Loucy (cell line): ENCODE results near the gene CTSA.
A peak's percentile ranks its signal among the peaks of the same experiment; 100 is the strongest.

Source experiments
- H2AFZ ChIP-seq: fragments of 200-600 bp; sonication (generic); 2 replicates; pipeline ENCODE4 v1.6.0; 2016; ENCODE audit warnings: antibody characterized with exemption, mild to moderate bottlenecking, low read length, moderate library complexity
- H3F3A ChIP-seq: fragments of 200-600 bp; 2 replicates; pipeline ENCODE4 v1.6.0; 2016; ENCODE audit warnings: antibody characterized with exemption, low read depth, mild to moderate bottlenecking
- H3K27me3 ChIP-seq: fragments of 200-600 bp; sonication (generic); 2 replicates; pipeline ENCODE4 v1.6.1; 2014; ENCODE audit warnings: low read length, mild to moderate bottlenecking; ENCODE audit not compliant: insufficient read depth, poor library complexity, severe bottlenecking
- H3K36me3 ChIP-seq: fragments of 200-600 bp; sonication (generic); 2 replicates; pipeline ENCODE4 v1.6.1; 2016; ENCODE audit warnings: low read length; ENCODE audit not compliant: insufficient read depth
- H3K4me1 ChIP-seq: fragments of 200-600 bp; sonication (generic); 2 replicates; pipeline ENCODE4 v1.5.1; 2014; ENCODE audit warnings: low read length, mild to moderate bottlenecking; ENCODE audit not compliant: insufficient read depth, poor library complexity, severe bottlenecking
- H3K4me2 ChIP-seq: fragments of 200-600 bp; sonication (generic); 2 replicates; pipeline ENCODE4 v1.6.0; 2014; ENCODE audit warnings: antibody characterized with exemption, low read length, low read depth, mild to moderate bottlenecking; ENCODE audit not compliant: poor library complexity, severe bottlenecking
- H3K4me3 ChIP-seq: fragments of 200-600 bp; sonication (generic); 2 replicates; pipeline ENCODE4 v1.5.1; 2014; ENCODE audit warnings: low read length, mild to moderate bottlenecking, mixed read lengths; ENCODE audit not compliant: poor library complexity, severe bottlenecking
- H3K79me2 ChIP-seq: fragments of 200-600 bp; sonication (generic); 2 replicates; pipeline ENCODE4 v1.6.1; 2014; ENCODE audit warnings: low read length; ENCODE audit not compliant: insufficient read depth
- H3K9ac ChIP-seq: fragments of 200-600 bp; sonication (generic); 2 replicates; pipeline ENCODE4 v1.6.0; 2014; ENCODE audit warnings: mild to moderate bottlenecking, low read depth, low read length, moderate library complexity; ENCODE audit not compliant: poor library complexity, severe bottlenecking
- H3K9me2 ChIP-seq: fragments of 200-600 bp; sonication (generic); replicated peaks from 2 replicates; pipeline ENCODE4 v1.6.1; 2016; ENCODE audit warnings: low read depth, low read length, mixed read lengths
- H3K9me3 ChIP-seq: fragments of 200-600 bp; sonication (generic); 2 replicates; pipeline ENCODE4 v1.6.1; 2014; ENCODE audit warnings: mild to moderate bottlenecking, antibody characterized with exemption, low read length, low read depth; ENCODE audit not compliant: insufficient read depth
- H4K20me1 ChIP-seq: fragments of 200-600 bp; sonication (generic); 2 replicates; pipeline ENCODE4 v1.6.0; 2014; ENCODE audit warnings: antibody characterized with exemption, low read length, mild to moderate bottlenecking; ENCODE audit not compliant: insufficient read depth, poor library complexity, severe bottlenecking
- EZH2phosphoT487 ChIP-seq: fragments of 200-600 bp; IDR thresholded peaks from 2 replicates; pipeline ENCODE4 v1.6.1; 2018; ENCODE audit warnings: antibody characterized with exemption, mild to moderate bottlenecking, moderate library complexity, borderline replicate concordance
- TF ChIP-seq, protein P1 (sequence below): fragments of 200-600 bp; sonication (generic); conservative IDR thresholded peaks from 2 replicates; pipeline ENCODE4 v1.5.1; 2014; ENCODE audit warnings: mild to moderate bottlenecking, antibody characterized with exemption, low read length

CTSA gene

DNA sequence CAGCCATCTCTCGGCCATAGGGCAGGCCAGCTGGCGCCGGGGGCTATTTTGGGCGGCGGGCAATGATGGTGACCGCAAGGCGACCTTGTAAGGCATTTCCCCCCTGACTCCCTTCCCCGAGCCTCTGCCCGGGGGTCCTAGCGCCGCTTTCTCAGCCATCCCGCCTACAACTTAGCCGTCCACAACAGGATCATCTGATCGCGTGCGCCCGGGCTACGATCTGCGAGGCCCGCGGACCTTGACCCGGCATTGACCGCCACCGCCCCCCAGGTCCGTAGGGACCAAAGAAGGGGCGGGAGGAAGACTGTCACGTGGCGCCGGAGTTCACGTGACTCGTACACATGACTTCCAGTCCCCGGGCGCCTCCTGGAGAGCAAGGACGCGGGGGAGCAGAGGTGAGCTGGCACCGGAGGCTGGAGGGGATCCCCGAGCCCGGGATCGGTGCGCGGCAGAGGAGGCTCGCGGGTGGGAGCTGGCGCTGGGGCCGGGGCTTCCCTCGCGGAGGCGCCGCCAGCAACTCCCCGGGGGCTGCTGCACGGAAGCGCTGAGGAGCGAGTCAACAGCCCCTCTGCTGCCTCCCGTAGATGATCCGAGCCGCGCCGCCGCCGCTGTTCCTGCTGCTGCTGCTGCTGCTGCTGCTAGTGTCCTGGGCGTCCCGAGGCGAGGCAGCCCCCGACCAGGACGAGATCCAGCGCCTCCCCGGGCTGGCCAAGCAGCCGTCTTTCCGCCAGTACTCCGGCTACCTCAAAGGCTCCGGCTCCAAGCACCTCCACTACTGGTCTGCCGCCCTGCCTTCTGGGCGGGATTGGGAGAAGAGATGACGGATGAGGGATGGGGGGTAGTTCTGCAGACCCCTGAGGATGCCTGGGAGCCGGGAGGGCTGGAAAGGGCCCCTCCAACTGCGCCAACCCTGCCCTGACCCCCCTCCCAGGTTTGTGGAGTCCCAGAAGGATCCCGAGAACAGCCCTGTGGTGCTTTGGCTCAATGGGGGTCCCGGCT is at the start of gene CTSA, which contains the start of gene NEURL2:
Gene CTSA (plus strand): TSS at position 351 of the 999 bp plus-strand sequence. CDS start 234 bp downstream, at position 585.
Gene NEURL2 (minus strand): TSS at position 224 of the 999 bp plus-strand sequence. CDS start 217 bp downstream, at position 7.
- Histone ChIP-seq H3K9me2 (no peaks in the 10 kb centered on the region), H3K4me3 (peak within 1 kb of the TSS; percentile 81), H4K20me1 (no peaks in the 10 kb centered on the region), H3K36me3 (no peaks in the 10 kb centered on the region), H3K9ac (peak within 1 kb of the TSS; percentile 72), H3K4me2 (peak within 1 kb of the TSS; percentile 84), H3F3A (no peaks in the 10 kb centered on the region), H3K9me3 (no peaks in the 10 kb centered on the region), H3K4me1 (peaks cover 16% of the 10 kb centered on the region), H3K27me3 (no peaks in the 10 kb centered on the region), H2AFZ (peak within 1 kb of the TSS; percentile 96), H3K79me2 (0 out of 2 replicates have a peak, but pooled peaks cover 4% of the 10 kb centered on the region)
- TF ChIP-seq EZH2phosphoT487: no peak
- TF ChIP-seq, protein P1, sequence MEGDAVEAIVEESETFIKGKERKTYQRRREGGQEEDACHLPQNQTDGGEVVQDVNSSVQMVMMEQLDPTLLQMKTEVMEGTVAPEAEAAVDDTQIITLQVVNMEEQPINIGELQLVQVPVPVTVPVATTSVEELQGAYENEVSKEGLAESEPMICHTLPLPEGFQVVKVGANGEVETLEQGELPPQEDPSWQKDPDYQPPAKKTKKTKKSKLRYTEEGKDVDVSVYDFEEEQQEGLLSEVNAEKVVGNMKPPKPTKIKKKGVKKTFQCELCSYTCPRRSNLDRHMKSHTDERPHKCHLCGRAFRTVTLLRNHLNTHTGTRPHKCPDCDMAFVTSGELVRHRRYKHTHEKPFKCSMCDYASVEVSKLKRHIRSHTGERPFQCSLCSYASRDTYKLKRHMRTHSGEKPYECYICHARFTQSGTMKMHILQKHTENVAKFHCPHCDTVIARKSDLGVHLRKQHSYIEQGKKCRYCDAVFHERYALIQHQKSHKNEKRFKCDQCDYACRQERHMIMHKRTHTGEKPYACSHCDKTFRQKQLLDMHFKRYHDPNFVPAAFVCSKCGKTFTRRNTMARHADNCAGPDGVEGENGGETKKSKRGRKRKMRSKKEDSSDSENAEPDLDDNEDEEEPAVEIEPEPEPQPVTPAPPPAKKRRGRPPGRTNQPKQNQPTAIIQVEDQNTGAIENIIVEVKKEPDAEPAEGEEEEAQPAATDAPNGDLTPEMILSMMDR: no peak

GRCh38 chr20:45841407-45842129 is 49.6 kb upstream of the CTSA start:
- TF ChIP-seq, protein P1: no peak
- TF ChIP-seq EZH2phosphoT487: no peak
- H3K79me2 ChIP-seq: no peaks in the 10 kb centered on the region
- no peaks in the 10 kb centered on the region for H3K4me1 ChIP-seq
- no peaks in the 10 kb centered on the region for H3K9me3 ChIP-seq
- H3K36me3 ChIP-seq: peaks cover 13% of the 10 kb centered on the region; the same call in 1 of the 2 replicates
- H3K27me3 ChIP-seq: no peaks in the 10 kb centered on the region
- H3K9ac ChIP-seq: no peak overlapping the region
- H3K4me3 ChIP-seq: no peak overlapping the region
- no peaks in the 10 kb centered on the region for H3F3A ChIP-seq
- no peaks in the 10 kb centered on the region for H3K9me2 ChIP-seq
- no peak overlapping the region for H3K4me2 ChIP-seq
- H2AFZ ChIP-seq: no peak overlapping the region
- no peaks in the 10 kb centered on the region for H4K20me1 ChIP-seq

GRCh38 chr20:45842169-45842812 is 48.8 kb upstream of the CTSA start:
- Histone ChIP-seq H3K9ac (no peak overlapping the region), H3K4me2 (no peak overlapping the region), H3K4me1 (no peaks in the 10 kb centered on the region), H3K9me2 (no peaks in the 10 kb centered on the region), H3K79me2 (no peaks in the 10 kb centered on the region), H3K4me3 (no peak overlapping the region), H3F3A (no peaks in the 10 kb centered on the region), H3K9me3 (no peaks in the 10 kb centered on the region), H3K36me3 (peaks cover 13% of the 10 kb centered on the region; the same call in 1 of the 2 replicates), H3K27me3 (no peaks in the 10 kb centered on the region), H2AFZ (no peak overlapping the region), H4K20me1 (no peaks in the 10 kb centered on the region)
- TF ChIP-seq EZH2phosphoT487: no peak
- TF ChIP-seq, protein P1: no peak
